HG03378 (cell line): ENCODE results near the gene TEX48.

Source experiments
- ATAC-seq: cut with Tn5 transposase; IDR thresholded peaks from one replicate; pipeline ENCODE4 v1.9.1; 2021; ENCODE audit warnings: mild to moderate bottlenecking, moderate library complexity; ENCODE audit not compliant: unreplicated experiment

TEX48 gene

GRCh38 chr9:114669961-114670360 lies 12.0 kb downstream of the TEX48 start:
- no peak for ATAC-seq

- no peak for ATAC-seq
Observed at GRCh38 chr9:114668146-114668545, 13.8 kb downstream of the TEX48 start.

GRCh38 chr9:114666851-114667250 lies 15.1 kb downstream of the TEX48 start:
- no peak for ATAC-seq

GRCh38 chr9:114666401-114666800 lies 15.6 kb downstream of the TEX48 start:
- no peak for ATAC-seq

- no peak for ATAC-seq
Observed at GRCh38 chr9:114664181-114664580, 17.8 kb downstream of the TEX48 start.

GRCh38 chr9:114662081-114662989 lies 19.7 kb downstream of the TEX48 start:
- ATAC-seq: peak; percentile 66

GRCh38 chr9:114657705-114658104 lies 24.3 kb downstream of the TEX48 start, which contains the start of gene TEX53:
TSS of gene TEX53 (minus strand) at chr9:114657805. CDS start at chr9:114657774, 31 bp downstream.
- ATAC-seq: no peak

- ATAC-seq: no peak
Observed at GRCh38 chr9:114656301-114656700, 25.7 kb downstream of the TEX48 start.

- no peak for ATAC-seq
Observed at GRCh38 chr9:114655689-114656088, 26.3 kb downstream of the TEX48 start.

GRCh38 chr9:114653556-114654159 lies 28.3 kb downstream of the TEX48 start:
- ATAC-seq: no peak

- ATAC-seq: no peak
Observed at GRCh38 chr9:114652776-114653555, 29.0 kb downstream of the TEX48 start.

GRCh38 chr9:114643896-114644295 lies 38.1 kb downstream of the TEX48 start:
- ATAC-seq: no peak

- ATAC-seq: no peak
Observed at GRCh38 chr9:114643001-114643400, 39.0 kb downstream of the TEX48 start.

GRCh38 chr9:114641967-114642366 lies 40.0 kb downstream of the TEX48 start:
- no peak for ATAC-seq

- ATAC-seq: no peak
Observed at GRCh38 chr9:114638404-114638803, 43.6 kb downstream of the TEX48 start.

GRCh38 chr9:114634387-114634786 lies 47.6 kb downstream of the TEX48 start:
- no peak for ATAC-seq

GRCh38 chr9:114633438-114634089 lies 48.4 kb downstream of the TEX48 start:
- no peak for ATAC-seq

- ATAC-seq: no peak
Observed at GRCh38 chr9:114631166-114631565, 50.8 kb downstream of the TEX48 start.

GRCh38 chr9:114629563-114630090 lies 52.4 kb downstream of the TEX48 start:
- ATAC-seq: no peak

GRCh38 chr9:114627553-114627952 lies 54.4 kb downstream of the TEX48 start:
- ATAC-seq: no peak
